Measurements from ENCODE around the gene DYRK2. TPM values are rescaled to one million over a fixed set of nuclear protein-coding genes. Genes with fewer than 3 reads are reported as not detected.
A peak's percentile ranks its signal among the peaks of the same experiment; 100 is the strongest.

Gene DYRK2
- total and polyA plus RNA-seq, 4 donors: 1.2 to 8.8 (median 4.9) TPM

GRCh38 chr12:67637718-67638117, 10.8 kb upstream of the DYRK2 start:
- H3K27ac ChIP-seq (ENCODE audit: low read depth in 1 of 2, low read length in 2 of 2): no peak overlapping the region
- H3K36me3 ChIP-seq (ENCODE audit: control insufficient read depth in 4 of 4, insufficient read depth in 3 of 4, low read depth in 1 of 4, low read length in 3 of 4): no peaks in the 10 kb centered on the region
- DNase-seq (ENCODE audit: low spot score): no peak
- no peak overlapping the region for H3K4me3 ChIP-seq (ENCODE audit: low read depth in 1 of 3, low read length in 3 of 3)
- peaks cover 0 to 16% (median 0%) of the 10 kb centered on the region in 4 donors for H3K4me1 ChIP-seq (ENCODE audit: control insufficient read depth in 4 of 4, insufficient read depth in 4 of 4, low read length in 3 of 4)
- no peak overlapping the region for H3K9ac ChIP-seq (ENCODE audit: low read depth in 1 of 2, low read length in 2 of 2)
- TF ChIP-seq HNF4G (IDR thresholded peaks at IDR 0.05) (no peak), HNF4A (conservative IDR thresholded peaks at IDR 0.05) (peak in 1 of 2 donors; percentile 23), FOXA2 (IDR thresholded peaks at IDR 0.05) (no peak), NR2F2 (IDR thresholded peaks at IDR 0.05) (no peak), ZBTB33 (IDR thresholded peaks at IDR 0.05) (no peak)
- no peaks in the 10 kb centered on the region for H3K27me3 ChIP-seq (ENCODE audit: control insufficient read depth in 4 of 4, insufficient read depth in 4 of 4, low read length in 3 of 4)
- H3K9me3 ChIP-seq (ENCODE audit: control insufficient read depth in 4 of 4, low read length in 3 of 4): no peaks in the 10 kb centered on the region
- WGBS: 58% methylated on average over 3 of the region's 3 CpGs

GRCh38 chr12:67638694-67639093, 9.9 kb upstream of the DYRK2 start:
- 96% methylated on average over 1 of the region's 1 CpG for WGBS
- DNase-seq (ENCODE audit: low spot score): no peak
- no peaks in the 10 kb centered on the region for H3K9me3 ChIP-seq (ENCODE audit: control insufficient read depth in 4 of 4, low read length in 3 of 4)

More at GRCh38 chr12:67638694-67639093, 9.9 kb upstream of the DYRK2 start:
- H3K36me3 ChIP-seq (ENCODE audit: control insufficient read depth in 4 of 4, insufficient read depth in 3 of 4, low read depth in 1 of 4, low read length in 3 of 4): no peaks in the 10 kb centered on the region
- no peaks in the 10 kb centered on the region for H3K27me3 ChIP-seq (ENCODE audit: control insufficient read depth in 4 of 4, insufficient read depth in 4 of 4, low read length in 3 of 4)
- no peak overlapping the region for H3K27ac ChIP-seq (ENCODE audit: low read depth in 1 of 2, low read length in 2 of 2)
- H3K4me3 ChIP-seq (ENCODE audit: low read depth in 1 of 3, low read length in 3 of 3): no peak overlapping the region
- peaks cover 0 to 16% (median 0%) of the 10 kb centered on the region in 4 donors for H3K4me1 ChIP-seq (ENCODE audit: control insufficient read depth in 4 of 4, insufficient read depth in 4 of 4, low read length in 3 of 4)
- H3K9ac ChIP-seq (ENCODE audit: low read depth in 1 of 2, low read length in 2 of 2): no peak overlapping the region
- no peak for TF ChIP-seq CTCF (IDR thresholded peaks at IDR 0.05; ENCODE audit: low read depth, low read length, missing input control)
- TF ChIP-seq REST (IDR thresholded peaks at IDR 0.05): no peak
- no peak for TF ChIP-seq YY1 (IDR thresholded peaks at IDR 0.05)
- no peak for TF ChIP-seq GABPA (IDR thresholded peaks at IDR 0.05 in 1 of 2, conservative IDR thresholded peaks at IDR 0.05 in 1 of 2)
- no peak for TF ChIP-seq TAF1 (conservative IDR thresholded peaks at IDR 0.05)
- no peak for TF ChIP-seq FOXA2 (IDR thresholded peaks at IDR 0.05)
- TF ChIP-seq SP1 (IDR thresholded peaks at IDR 0.05): no peak

All from liver (tissue), 9 donors.